ENCODE data around the gene EXOC4.

EXOC4 gene

DNA sequence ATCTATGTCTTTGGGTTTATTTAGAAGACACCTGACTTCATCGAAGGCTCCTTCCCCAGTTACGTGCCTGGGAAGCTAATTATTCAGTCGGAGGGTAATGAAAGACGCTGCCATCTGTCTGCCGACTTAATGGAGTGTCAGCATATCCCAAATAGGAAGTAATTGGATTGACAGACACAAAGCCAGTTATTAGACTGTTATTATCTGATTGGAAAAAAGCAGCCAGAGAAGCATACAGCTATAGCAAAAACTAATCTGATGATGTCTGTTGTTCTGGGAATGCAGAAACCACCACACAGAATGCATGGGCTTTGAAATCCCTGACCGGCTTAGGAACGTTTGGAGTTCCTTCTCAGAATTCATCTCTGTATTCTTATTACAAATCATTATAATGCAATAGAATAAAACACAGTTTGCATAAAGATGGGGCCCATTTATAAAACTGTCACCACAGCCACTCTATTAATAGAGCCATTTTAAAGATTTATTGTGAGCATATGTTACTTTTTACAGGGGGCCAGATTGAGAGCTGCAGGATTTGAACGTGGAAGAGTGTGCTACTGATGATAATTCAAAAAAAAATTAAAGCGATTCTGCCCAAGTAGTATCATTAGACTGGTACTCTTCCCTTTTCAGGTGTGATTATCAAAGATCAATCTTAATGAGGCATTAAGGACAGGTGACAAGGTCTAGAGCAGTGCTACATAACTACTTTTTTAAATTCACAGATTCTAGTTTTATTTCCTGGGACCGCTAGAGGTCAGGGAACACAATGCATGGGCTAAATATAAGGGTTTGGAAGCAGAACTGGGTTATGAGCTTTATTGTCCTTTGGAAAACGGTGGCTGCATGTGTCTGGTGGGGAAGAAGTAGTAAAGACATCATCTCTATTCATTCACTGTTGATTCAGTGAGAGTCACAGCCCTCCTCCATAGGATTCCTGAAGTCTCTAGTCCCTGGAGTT, 544.2 kb downstream of the EXOC4 start:
- Mint-ChIP-seq H3K27ac (no peak overlapping the region), H3K27me3 (no peaks in the 10 kb centered on the region), H3K9me3 (no peaks in the 10 kb centered on the region), H3K4me3 (no peak overlapping the region), H3K4me1 (no peaks in the 10 kb centered on the region), H3K36me3 (peaks cover 6% of the 10 kb centered on the region in 2 donors)
- no peak for DNase-seq
- no peak for ATAC-seq (replicated peaks)

DNA sequence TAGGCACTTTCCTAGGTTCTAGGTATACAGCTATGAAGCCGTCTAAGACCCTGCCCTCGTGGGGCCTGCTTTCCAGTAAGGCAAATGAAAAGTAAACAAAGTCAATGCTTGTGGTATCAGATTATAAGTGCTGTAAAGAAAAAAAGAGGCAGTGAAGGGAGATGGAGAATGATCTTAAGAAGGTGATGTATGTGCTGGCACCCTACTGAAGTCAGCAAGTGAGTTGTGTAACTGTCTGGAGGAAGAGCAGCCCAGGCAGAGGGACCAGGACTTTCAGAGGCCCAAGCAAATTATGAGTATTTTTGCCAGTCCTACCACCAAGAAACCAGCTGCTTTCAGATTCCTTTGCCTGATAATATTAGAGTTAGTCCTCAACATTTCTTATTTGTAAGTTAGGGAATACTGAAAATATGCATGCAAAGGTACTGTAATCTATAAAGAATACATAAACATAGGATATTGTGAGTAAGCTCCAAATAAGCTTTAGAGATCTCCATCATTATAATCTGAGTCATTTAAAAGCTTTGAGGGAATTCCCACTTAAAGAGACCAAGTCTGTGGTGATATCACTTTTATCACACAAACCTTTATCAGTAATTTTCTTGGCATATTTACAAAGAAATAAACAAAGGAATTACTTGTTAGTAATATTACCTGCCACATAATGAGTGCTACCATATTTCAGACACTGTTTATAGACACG, 545.1 kb downstream of the EXOC4 start:
- H3K27me3 Mint-ChIP-seq = no peaks in the 10 kb centered on the region
- DNase-seq (no peak), ATAC-seq (replicated peaks) (no peak)
- H3K9me3 Mint-ChIP-seq = no peaks in the 10 kb centered on the region
- H3K4me3 Mint-ChIP-seq = no peak overlapping the region
- H3K27ac Mint-ChIP-seq = no peak overlapping the region
- peaks cover 4% of the 10 kb centered on the region in 2 donors for H3K36me3 Mint-ChIP-seq
- H3K4me1 Mint-ChIP-seq = no peaks in the 10 kb centered on the region

DNA sequence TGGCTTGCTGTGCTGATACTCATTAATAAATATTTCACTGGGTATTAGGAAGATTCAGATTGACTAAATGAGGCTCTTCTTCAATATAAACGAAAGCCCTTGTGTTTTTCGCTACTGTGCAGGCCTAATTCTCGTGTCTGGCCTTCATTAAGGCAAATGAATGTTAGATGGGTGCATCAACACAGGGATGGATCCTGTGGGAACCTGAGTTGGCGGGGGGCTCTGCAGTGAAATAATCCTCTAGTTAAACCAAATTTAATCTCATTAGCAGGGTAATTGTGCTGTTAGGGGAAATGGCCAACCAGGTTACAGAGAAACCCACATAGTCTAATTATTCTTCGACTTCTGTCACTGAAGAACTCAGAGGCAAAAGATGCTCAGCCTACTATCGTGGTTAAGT, 548.5 kb downstream of the EXOC4 start:
- DNase-seq (no peak), ATAC-seq (replicated peaks) (no peak)
- H3K9me3 Mint-ChIP-seq = no peaks in the 10 kb centered on the region
- peaks cover 0 to 4% of the 10 kb centered on the region in 2 donors for H3K36me3 Mint-ChIP-seq
- no peak overlapping the region for H3K4me3 Mint-ChIP-seq
- peaks cover 0 to 3% of the 10 kb centered on the region in 2 donors for H3K4me1 Mint-ChIP-seq
- no peak overlapping the region for H3K27ac Mint-ChIP-seq
- no peaks in the 10 kb centered on the region for H3K27me3 Mint-ChIP-seq

DNA sequence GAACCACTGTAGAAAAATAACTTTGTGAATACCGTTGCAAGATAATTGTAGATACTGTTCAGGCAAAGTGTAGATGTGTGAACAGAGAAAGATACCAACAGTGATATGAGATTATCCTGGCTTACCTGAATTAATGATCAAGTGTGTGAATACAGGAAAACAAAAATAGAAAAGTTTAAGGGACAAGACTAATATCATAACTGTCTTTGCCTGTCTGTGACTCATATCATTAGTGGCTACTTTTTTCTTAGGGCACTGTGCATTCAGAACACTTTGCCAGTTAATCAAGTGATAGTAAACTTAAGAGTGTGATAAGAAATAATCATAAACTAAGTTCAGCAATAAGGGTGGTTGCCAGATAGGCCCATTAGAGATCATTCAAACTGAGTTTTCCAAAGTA, 551.2 kb downstream of the EXOC4 start:
- Mint-ChIP-seq H3K4me3 (no peak overlapping the region), H3K27ac (no peak overlapping the region), H3K9me3 (no peaks in the 10 kb centered on the region), H3K36me3 (peaks cover 0 to 4% of the 10 kb centered on the region in 2 donors), H3K4me1 (peaks cover 0 to 3% of the 10 kb centered on the region in 2 donors), H3K27me3 (no peaks in the 10 kb centered on the region)
- ATAC-seq (replicated peaks) (peak in 1 of 2 donors; percentile 27), DNase-seq (no peak)

DNA sequence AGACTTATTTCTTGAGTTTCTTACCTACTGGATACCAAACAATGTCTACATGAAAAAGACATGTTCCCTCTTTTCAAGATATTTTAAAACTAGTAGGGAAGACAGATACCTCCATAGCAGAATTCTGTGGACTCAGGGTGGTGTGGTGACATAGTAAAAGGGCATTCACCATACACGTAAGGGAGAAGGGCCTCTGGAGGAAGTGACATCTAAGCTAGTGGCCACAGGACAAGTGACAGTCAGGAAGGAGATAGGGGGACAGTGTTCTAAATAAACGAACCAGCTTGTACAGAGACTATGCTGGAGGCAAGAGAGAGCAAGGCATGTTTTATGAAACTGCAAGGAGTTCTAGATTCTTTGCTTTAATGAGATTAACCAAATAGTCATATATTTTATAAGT, 552.5 kb downstream of the EXOC4 start:
- ATAC-seq (replicated peaks) (no peak), DNase-seq (no peak)
- Mint-ChIP-seq H3K36me3 (no peaks in the 10 kb centered on the region), H3K4me3 (no peak overlapping the region), H3K9me3 (no peaks in the 10 kb centered on the region), H3K27me3 (no peaks in the 10 kb centered on the region), H3K27ac (no peak overlapping the region), H3K4me1 (peaks cover 0 to 3% of the 10 kb centered on the region in 2 donors)

DNA sequence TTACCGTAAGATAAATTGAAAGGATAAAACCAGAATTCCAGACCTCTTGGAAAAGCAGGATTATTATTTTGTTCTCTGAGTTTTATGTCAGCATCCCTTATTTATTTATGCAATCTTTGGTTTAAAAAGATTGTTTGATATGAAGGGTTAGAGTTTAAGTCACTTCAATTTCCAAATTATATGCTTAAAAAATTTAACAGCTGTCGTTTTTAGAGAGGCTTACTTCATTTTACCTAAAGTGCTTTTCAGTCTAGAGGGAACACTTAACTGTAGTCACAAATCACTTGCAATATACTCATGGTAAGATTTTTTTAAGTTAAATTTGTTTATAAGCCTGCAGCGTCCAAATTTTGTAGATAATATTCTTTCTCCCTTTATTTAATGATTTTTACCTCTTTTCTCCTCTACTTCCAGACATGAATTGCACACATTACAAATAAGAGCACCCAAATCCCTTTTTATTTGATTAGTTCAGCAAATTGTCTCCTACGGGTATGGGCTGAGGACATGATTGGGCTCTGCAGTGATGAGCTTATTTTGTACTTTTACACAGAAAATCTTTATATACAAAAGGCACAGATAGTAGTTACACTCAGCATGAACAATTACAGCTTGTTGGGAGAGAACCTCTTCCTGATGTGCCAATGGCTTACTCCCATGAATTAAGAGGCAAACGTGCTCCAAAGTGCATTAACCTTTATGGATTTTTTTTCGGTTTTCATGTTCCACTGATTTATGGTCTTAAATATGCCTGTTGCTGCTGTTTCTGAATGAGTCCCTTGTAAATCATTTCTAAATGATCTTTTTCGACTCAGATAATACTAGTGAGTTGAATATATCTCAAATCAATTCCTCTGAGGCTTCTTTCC, 555.0 kb downstream of the EXOC4 start:
- H3K27me3 Mint-ChIP-seq = no peaks in the 10 kb centered on the region
- no peaks in the 10 kb centered on the region for H3K9me3 Mint-ChIP-seq
- peaks cover 0 to under 1% of the 10 kb centered on the region in 2 donors for H3K36me3 Mint-ChIP-seq
- no peak for ATAC-seq (replicated peaks)
- no peak overlapping the region for H3K4me3 Mint-ChIP-seq
- H3K4me1 Mint-ChIP-seq = peaks cover 0 to 3% of the 10 kb centered on the region in 2 donors
- DNase-seq = no peak
- H3K27ac Mint-ChIP-seq = no peak overlapping the region

DNA sequence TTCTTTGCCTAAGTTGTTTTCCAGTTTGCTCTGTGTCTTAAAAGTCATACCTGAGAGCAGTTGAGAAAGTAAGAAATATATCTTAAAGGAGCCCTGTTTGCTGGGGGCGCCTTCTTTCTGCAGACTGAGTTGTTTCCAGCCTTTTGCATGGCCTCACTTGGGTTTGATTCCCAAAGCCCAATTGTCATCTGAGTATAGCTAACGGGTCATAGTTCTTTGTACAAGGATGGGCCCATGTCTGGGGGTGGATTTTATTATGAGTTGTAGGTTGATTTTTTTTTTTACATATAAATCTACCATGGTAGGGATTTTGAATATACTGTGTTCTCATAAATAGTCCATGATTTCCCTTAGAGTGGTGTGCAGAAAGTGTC, 555.6 kb downstream of the EXOC4 start:
- Mint-ChIP-seq H3K27ac (no peak overlapping the region), H3K4me1 (peaks cover 0 to 3% of the 10 kb centered on the region in 2 donors)

DNA sequence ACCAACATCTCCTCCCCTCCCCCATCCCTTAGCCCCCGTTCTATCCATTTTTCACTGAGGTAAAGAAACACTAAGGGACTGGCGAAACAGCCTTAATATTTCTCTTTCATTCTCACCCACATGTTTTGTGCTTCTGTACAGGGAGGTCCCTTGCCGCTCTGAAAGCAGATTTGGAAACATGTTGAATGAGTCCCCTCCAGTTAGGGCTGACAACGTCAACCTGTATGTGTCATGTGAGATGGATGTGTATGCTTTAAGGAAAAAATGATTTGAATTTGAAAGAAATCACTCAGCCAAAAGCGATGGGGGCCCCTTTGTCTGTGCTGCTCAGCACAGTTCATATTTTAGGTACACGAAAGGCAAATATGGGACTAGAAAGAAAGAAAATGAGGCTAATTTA, 560.0 kb downstream of the EXOC4 start:
- Mint-ChIP-seq H3K36me3 (peaks cover 11 to 12% of the 10 kb centered on the region in 2 donors), H3K27me3 (no peaks in the 10 kb centered on the region), H3K4me3 (no peak overlapping the region), H3K9me3 (no peaks in the 10 kb centered on the region), H3K27ac (no peak overlapping the region), H3K4me1 (no peaks in the 10 kb centered on the region)
- DNase-seq (no peak), ATAC-seq (replicated peaks) (no peak)

More for the DNA sequence above, 555.6 kb downstream of the EXOC4 start:
- H3K27me3 Mint-ChIP-seq = no peaks in the 10 kb centered on the region
- H3K4me3 Mint-ChIP-seq = no peak overlapping the region
- no peaks in the 10 kb centered on the region for H3K9me3 Mint-ChIP-seq
- peaks cover 0 to 3% of the 10 kb centered on the region in 2 donors for H3K36me3 Mint-ChIP-seq
- DNase-seq (no peak), ATAC-seq (replicated peaks) (no peak)

DNA sequence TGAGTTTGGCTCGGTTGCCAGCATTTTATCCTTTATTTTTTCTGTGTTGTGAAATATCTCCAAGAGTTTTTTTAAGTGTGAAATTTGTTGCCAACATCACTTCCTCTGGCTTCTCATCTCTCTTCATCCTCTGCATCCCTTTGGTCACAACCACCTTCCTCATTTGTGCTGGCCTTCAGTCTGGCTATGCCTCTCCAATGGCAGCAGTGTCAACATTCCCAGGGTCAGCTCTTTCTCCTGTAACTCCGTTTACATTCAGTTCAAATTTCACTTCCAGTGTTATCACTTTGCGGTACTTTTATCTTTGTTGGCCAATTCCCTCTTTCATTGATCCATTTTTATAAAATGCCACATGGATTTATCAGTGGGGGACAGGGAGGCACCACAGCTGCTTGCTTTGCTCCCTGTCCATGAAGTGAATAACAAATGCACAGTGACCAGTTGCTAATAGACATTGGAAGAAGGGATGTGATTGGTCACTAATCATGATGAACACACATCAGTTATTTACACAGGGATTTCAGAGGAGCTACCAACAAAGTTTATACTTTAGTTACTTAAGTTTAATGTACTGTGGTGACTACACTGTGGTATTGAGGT, 562.8 kb downstream of the EXOC4 start:
- Mint-ChIP-seq H3K9me3 (no peaks in the 10 kb centered on the region), H3K4me1 (no peaks in the 10 kb centered on the region), H3K4me3 (no peak overlapping the region), H3K27me3 (no peaks in the 10 kb centered on the region), H3K36me3 (peaks cover 25 to 26% of the 10 kb centered on the region in 2 donors), H3K27ac (no peak overlapping the region)
- no peak for DNase-seq
- no peak for ATAC-seq (replicated peaks)

DNA sequence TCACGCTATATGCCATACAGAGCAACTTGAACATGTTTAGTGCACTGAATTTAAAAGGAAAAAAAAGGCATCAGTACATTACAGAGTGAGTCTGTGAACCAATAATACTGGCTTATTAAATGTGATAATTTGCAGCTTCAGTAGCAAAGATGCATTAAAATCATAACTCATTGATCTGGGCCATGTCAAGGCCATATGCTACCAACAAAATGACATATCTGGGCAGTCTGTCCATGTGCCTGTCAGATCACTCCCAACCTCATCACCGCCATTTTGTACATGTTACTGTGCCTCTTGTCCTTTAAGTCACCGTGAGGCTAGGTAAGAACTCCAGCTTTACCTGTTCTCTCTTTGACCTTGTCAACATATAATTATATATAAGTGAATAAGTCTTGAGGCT, 566.8 kb downstream of the EXOC4 start:
- Mint-ChIP-seq H3K27ac (no peak overlapping the region), H3K4me1 (peaks cover 0 to 2% of the 10 kb centered on the region in 2 donors), H3K9me3 (peaks cover 0 to 2% of the 10 kb centered on the region in 2 donors), H3K36me3 (peaks cover 41 to 49% of the 10 kb centered on the region in 2 donors), H3K27me3 (no peaks in the 10 kb centered on the region), H3K4me3 (no peak overlapping the region)
- DNase-seq = no peak
- no peak for ATAC-seq (replicated peaks)

DNA sequence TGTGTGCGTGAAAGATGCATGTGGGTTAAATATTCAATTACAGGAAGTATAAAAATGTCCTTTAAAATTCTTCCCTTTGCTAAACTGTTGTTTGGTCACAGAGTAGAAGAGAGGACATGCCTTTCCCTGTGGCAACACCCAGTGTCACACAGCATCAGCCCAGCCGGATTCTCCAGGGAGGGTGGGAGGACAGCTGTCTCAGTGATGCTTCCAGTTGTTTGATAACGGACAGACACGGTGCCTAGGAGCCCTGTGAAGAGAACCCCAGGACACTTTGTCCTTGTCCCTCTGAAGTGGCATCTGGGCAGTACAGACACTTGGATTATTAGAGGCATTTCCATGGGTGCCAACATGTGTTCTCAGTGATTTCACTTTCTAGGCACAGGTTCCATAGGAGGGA, 567.7 kb downstream of the EXOC4 start:
- ATAC-seq (replicated peaks) (no peak), DNase-seq (no peak)
- H3K4me3 Mint-ChIP-seq = no peak overlapping the region
- no peak overlapping the region for H3K27ac Mint-ChIP-seq
- peaks cover 0 to 2% of the 10 kb centered on the region in 2 donors for H3K4me1 Mint-ChIP-seq
- peaks cover 44 to 51% of the 10 kb centered on the region in 2 donors for H3K36me3 Mint-ChIP-seq
- peaks cover 0 to 2% of the 10 kb centered on the region in 2 donors for H3K9me3 Mint-ChIP-seq
- H3K27me3 Mint-ChIP-seq = no peaks in the 10 kb centered on the region

DNA sequence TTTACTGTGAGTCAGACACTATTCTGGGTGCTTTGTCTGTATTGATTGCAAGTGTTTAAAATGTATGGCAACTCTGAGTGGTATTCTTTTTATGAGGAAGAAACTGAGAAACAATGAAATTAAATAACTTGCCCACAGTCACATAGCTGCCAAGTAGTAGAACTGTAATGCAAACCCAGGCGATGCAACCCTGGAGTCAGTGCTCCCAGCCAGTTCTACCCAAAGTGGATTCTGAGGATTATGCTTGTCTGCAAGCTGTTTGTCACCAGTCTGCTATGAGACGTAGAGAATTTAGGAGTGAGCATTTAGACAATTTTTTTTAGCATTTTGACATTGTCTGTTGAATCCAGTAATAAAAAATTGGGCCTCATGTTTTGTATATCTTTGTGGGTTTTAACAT, 568.3 kb downstream of the EXOC4 start:
- Mint-ChIP-seq H3K27ac (no peak overlapping the region), H3K4me1 (peaks cover 0 to 2% of the 10 kb centered on the region in 2 donors), H3K36me3 (peaks cover 44 to 48% of the 10 kb centered on the region in 2 donors), H3K27me3 (no peaks in the 10 kb centered on the region), H3K4me3 (no peak overlapping the region), H3K9me3 (peaks cover 0 to 2% of the 10 kb centered on the region in 2 donors)
- no peak for ATAC-seq (replicated peaks)
- DNase-seq = no peak

DNA sequence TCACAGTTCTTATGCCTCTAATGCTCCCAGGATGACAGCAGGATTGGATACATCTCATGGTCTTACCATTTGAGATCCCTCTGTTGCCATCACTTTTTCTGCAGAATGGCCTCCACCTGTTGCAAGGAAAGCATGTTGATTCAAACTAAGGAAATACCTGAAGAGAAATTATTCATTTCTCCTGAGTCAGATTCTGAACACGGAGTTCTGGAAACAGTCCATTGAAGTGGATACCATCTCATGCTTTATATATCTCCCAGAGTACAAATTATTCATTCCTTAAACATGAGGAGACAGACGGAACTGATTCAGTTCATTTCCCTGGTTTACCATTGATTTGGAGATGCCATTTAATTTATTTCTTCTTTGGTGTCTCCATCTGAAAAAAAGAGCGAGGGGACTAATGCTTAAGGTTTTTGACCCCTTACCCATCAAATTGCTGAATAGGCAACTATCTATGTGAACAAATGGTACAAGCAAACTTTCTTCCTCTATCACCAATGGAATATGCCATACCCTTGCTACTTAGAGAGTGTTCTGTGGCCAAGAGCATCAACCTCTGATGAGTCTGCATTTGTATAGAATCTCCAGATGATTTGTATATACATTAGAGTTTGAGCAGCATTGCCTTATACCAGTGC, 569.2 kb downstream of the EXOC4 start:
- H3K4me3 Mint-ChIP-seq = no peak overlapping the region
- DNase-seq (no peak), ATAC-seq (replicated peaks) (no peak)
- no peaks in the 10 kb centered on the region for H3K27me3 Mint-ChIP-seq
- peaks cover 0 to 2% of the 10 kb centered on the region in 2 donors for H3K4me1 Mint-ChIP-seq
- H3K36me3 Mint-ChIP-seq = peaks cover 44 to 47% of the 10 kb centered on the region in 2 donors
- H3K9me3 Mint-ChIP-seq = peaks cover 0 to 2% of the 10 kb centered on the region in 2 donors
- H3K27ac Mint-ChIP-seq = no peak overlapping the region

Data from stimulated activated naive B cell treated with anti-CD40 and anti-IgM and Interleukin-4, amounts not matched to agents 10 μg/mL and 1 μg/mL and 100 μg/mL, for 72 hours (primary cell).